Activated naive CD4-positive, alpha-beta T cell treated with anti-CD3 and anti-CD28 coated beads, Interleukin-2, amount 50 U/mL, for 72 hours (primary cell): Measurements from ENCODE around the gene CHIC2. TPM values are rescaled to one million over a fixed set of nuclear protein-coding genes. Genes with fewer than 3 reads are reported as not detected.
A peak's percentile ranks its signal among the peaks of the same experiment; 100 is the strongest.
"Not testable (repeated sequence)": the region's sequence is repeated elsewhere in the genome, so short reads cannot be mapped to it uniquely, and the experiment has no call there.

Source experiments
- ATAC-seq, 2 donors: fragments of 150-1000 bp; cut with Tn5 transposase; 2 replicates each; pipeline ENCODE4 v1.10.0; 2021; ENCODE audit warnings: mild to moderate bottlenecking in 2 of 2, moderate library complexity in 2 of 2
- DNase-seq, 2 donors: peaks; one replicate each; pipeline ENCODE4 v3.0.0; 2021 to 2022; ENCODE audit warnings: low spot score in 2 of 2
- H3K27ac Mint-ChIP-seq, 2 donors: one replicate each; pipeline ENCODE4 v1.8.0; 2022; ENCODE audit warnings: mild to moderate bottlenecking in 2 of 2, mixed read lengths in 2 of 2
- H3K36me3 Mint-ChIP-seq, 2 donors: one replicate each; pipeline ENCODE4 v1.8.0; 2022; ENCODE audit warnings: mixed read lengths in 2 of 2
- H3K9me3 Mint-ChIP-seq, 2 donors: one replicate each; pipeline ENCODE4 v1.8.0; 2022; ENCODE audit warnings: mixed read lengths in 2 of 2
- total RNA-seq, 2 donors: library from RNA; stranded (reverse); gene quantifications; one replicate each; pipeline ENCODE4 v1.2.3, GENCODE V29; 2022

Gene CHIC2
- total RNA-seq, 2 donors from 2014 or later = 13.3 to 16.3 TPM

DNA sequence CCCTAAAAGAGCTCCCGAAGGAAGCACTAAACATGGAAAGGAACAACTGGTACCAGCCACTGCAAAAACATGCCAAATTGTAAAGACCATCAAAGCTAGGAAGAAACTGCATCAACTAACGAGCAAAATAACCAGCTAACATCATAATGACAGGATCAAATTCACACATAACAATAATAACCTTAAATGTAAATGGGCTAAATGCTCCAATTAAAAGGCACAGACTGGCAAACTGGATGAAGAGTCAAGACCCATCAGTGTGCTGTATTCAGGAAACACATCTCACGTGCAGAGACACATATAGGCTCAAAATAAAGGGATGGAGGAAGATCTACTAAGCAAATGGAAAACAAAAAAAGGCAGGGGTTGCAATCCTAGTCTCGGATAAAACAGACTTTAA is 20.8 kb downstream of the CHIC2 start:
- peaks cover 11 to 32% of the 10 kb centered on the region in 2 donors for H3K36me3 Mint-ChIP-seq
- not testable (repeated sequence) for DNase-seq, H3K9me3 Mint-ChIP-seq, ATAC-seq, H3K27ac Mint-ChIP-seq

- DNase-seq (no peak), ATAC-seq (no peak)
- H3K27ac Mint-ChIP-seq = no peak overlapping the region
- peaks cover 0 to 9% of the 10 kb centered on the region in 2 donors for H3K9me3 Mint-ChIP-seq
- peaks cover 11 to 35% of the 10 kb centered on the region in 2 donors for H3K36me3 Mint-ChIP-seq
Measured at GRCh38 chr4:54041933-54042332, 22.5 kb downstream of the CHIC2 start.

DNA sequence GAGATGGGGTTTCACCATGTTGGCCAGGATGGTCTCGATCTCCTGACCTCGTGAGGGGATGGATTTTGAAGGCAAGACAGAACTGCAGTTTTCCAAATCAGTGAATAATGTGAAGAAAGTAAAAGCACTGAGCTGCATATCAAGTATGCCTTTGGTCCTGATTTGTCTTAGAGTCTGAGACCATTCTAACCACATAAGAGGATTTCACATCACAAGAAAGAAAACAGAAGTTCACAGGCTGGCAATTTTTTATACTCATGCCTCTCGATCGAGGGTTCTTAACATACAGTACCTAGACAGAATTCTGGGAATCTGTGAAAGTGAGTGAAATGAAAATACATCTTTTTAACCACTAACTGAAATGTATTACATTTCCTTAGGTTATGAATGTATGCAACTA is 23.3 kb downstream of the CHIC2 start:
- DNase-seq = no peak
- ATAC-seq = peak; percentile 70 to 98
- H3K9me3 Mint-ChIP-seq = peaks cover 0 to 9% of the 10 kb centered on the region in 2 donors
- peaks cover 11 to 43% of the 10 kb centered on the region in 2 donors for H3K36me3 Mint-ChIP-seq
- no peak overlapping the region for H3K27ac Mint-ChIP-seq

GRCh38 chr4:54038056-54038455 is 26.3 kb downstream of the CHIC2 start:
- Mint-ChIP-seq H3K27ac (no peak overlapping the region), H3K36me3 (peaks cover 0 to 45% of the 10 kb centered on the region in 2 donors)
- ATAC-seq = no peak

DNA sequence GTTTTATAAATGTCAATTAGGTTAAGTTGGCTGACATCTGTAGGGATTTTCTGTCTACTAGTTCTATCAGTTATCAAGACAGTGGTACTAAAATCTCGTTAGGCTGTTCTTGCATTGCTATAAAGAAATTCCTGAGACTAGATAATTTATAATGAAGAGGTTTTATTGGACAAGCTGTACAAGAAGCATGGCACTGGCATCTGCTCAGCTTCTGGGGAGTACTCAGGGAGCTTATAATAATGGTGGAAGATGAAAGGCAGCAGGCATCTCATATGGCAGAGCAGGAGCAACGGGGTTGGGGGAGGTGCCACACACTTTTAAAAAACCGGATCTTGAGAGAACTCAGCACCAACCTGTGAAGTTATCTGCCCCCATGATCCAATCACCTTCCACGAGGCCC is 28.2 kb downstream of the CHIC2 start:
- ATAC-seq = no peak
- Mint-ChIP-seq H3K27ac (no peak overlapping the region), H3K36me3 (peaks cover 0 to 40% of the 10 kb centered on the region in 2 donors), H3K9me3 (no peaks in the 10 kb centered on the region)
- DNase-seq = no peak

More at GRCh38 chr4:54038056-54038455, 26.3 kb downstream of the CHIC2 start:
- H3K9me3 Mint-ChIP-seq = no peaks in the 10 kb centered on the region
- no peak for DNase-seq

DNA sequence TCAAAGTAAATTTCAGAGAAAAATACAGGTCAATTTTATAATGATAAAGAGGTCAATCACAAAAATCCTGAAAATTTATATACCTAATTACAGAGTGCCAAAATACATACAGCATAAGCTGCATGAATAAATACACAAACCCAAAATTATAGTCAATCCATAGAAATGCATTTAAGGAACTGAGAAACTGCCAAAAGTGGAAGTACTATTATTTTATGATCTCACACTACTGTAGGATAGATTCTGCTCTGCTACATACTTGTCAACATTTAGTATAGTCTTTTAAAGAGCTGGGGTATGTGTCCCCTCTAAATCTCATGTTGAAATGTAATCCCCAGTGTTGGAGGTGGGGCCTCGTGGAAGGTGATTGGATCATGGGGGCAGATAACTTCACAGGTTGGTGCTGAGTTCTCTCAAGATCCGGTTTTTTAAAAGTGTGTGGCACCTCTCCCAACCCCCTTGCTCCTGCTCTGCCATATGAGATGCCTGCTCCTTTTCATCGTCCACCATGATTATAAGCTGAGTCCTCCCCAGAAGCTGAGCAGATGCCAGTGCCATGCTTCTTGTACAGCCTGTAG is 31.8 kb downstream of the CHIC2 start:
- DNase-seq (no peak), ATAC-seq (no peak)
- Mint-ChIP-seq H3K27ac (peak overlapping the region in 1 of 2 donors; percentile 77), H3K36me3 (peaks cover 0 to 28% of the 10 kb centered on the region in 2 donors), H3K9me3 (no peaks in the 10 kb centered on the region)

DNA sequence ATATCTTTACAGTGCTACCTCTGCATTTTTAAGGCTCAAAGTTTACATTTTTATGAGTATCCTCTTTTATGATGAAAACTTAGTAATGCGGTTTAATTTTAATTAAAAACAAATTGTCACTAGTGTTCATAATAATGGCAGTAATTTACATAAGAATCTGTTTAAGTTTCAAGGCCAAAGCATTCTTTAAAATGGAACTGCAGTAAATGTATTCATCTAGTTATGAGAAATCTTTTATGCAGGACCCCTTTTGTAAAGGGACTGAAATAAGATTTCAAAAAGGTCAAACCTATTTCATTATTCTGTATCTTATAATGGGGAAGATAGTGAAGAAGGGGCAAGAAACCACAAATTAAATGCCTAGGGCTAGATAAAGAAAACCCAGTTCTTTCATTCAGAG is 37.1 kb downstream of the CHIC2 start:
- no peak overlapping the region for H3K27ac Mint-ChIP-seq
- ATAC-seq (no peak), DNase-seq (no peak)
- peaks cover 0 to 3% of the 10 kb centered on the region in 2 donors for H3K9me3 Mint-ChIP-seq
- H3K36me3 Mint-ChIP-seq = no peaks in the 10 kb centered on the region

DNA sequence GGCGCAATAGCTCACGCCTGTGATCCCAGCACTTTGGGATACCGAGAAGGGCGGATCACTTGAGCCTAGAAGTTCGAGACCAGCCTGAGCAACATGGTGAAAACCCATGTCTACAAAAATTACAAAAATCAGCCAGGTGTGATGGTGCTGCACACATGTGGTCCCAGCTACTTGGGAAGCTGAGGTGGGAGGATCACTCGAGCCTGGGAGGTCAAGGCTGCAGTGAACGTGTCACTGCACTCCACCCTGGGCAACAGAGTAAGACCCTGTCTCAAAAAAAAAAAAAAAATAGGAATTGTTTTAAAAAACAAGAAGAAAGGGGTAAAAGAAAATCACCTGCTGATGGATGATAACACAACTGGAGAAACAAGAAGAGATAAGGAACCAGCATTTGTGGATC is 38.8 kb downstream of the CHIC2 start:
- no peak for ATAC-seq
- no peaks in the 10 kb centered on the region for H3K36me3 Mint-ChIP-seq
- peaks cover 0 to 3% of the 10 kb centered on the region in 2 donors for H3K9me3 Mint-ChIP-seq
- DNase-seq = no peak
- no peak overlapping the region for H3K27ac Mint-ChIP-seq

DNA sequence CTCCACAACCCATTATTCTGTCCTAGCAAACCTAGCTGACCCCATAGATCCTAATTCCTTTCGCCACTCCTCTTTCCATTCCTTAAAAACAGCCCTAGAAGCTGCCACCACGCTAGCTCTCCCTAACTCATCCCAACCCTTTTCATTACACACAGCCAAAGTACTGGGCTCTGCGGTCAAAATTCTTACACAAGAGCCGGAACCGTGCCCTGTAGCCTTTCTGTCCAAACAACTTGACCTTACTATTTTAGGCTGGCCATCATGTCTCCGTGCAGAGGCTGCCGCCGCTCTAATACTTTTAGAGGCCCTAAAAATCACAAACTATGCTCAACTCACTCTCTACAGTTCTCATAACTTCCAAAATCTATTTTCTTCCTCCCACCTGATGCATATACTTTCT is 41.4 kb downstream of the CHIC2 start:
- not testable (repeated sequence) for ATAC-seq, DNase-seq, H3K27ac Mint-ChIP-seq, H3K36me3 Mint-ChIP-seq, H3K9me3 Mint-ChIP-seq

- H3K9me3 Mint-ChIP-seq = no peaks in the 10 kb centered on the region
- ATAC-seq = no peak
- no peaks in the 10 kb centered on the region for H3K36me3 Mint-ChIP-seq
- H3K27ac Mint-ChIP-seq = no peak overlapping the region
- no peak for DNase-seq
Measured at GRCh38 chr4:54017974-54018373, 46.4 kb downstream of the CHIC2 start.

GRCh38 chr4:54017308-54017707 is 47.1 kb downstream of the CHIC2 start:
- ATAC-seq = no peak
- H3K27ac Mint-ChIP-seq = no peak overlapping the region

GRCh38 chr4:54016504-54016903 is 47.9 kb downstream of the CHIC2 start:
- no peaks in the 10 kb centered on the region for H3K9me3 Mint-ChIP-seq
- ATAC-seq (no peak), DNase-seq (no peak)
- no peaks in the 10 kb centered on the region for H3K36me3 Mint-ChIP-seq
- H3K27ac Mint-ChIP-seq = no peak overlapping the region

More at GRCh38 chr4:54017308-54017707, 47.1 kb downstream of the CHIC2 start:
- no peak for DNase-seq
- H3K36me3 Mint-ChIP-seq = no peaks in the 10 kb centered on the region
- H3K9me3 Mint-ChIP-seq = no peaks in the 10 kb centered on the region

GRCh38 chr4:54015423-54016030 is 48.9 kb downstream of the CHIC2 start:
- DNase-seq (no peak), ATAC-seq (no peak)
- Mint-ChIP-seq H3K9me3 (no peaks in the 10 kb centered on the region), H3K27ac (no peak overlapping the region), H3K36me3 (no peaks in the 10 kb centered on the region)

GRCh38 chr4:54014666-54015160 is 49.7 kb downstream of the CHIC2 start:
- no peak for DNase-seq

GRCh38 chr4:54011201-54011600 is 53.2 kb downstream of the CHIC2 start:
- no peaks in the 10 kb centered on the region for H3K36me3 Mint-ChIP-seq
- ATAC-seq (no peak), DNase-seq (no peak)
- H3K27ac Mint-ChIP-seq = no peak overlapping the region
- no peaks in the 10 kb centered on the region for H3K9me3 Mint-ChIP-seq

More at GRCh38 chr4:54014666-54015160, 49.7 kb downstream of the CHIC2 start:
- H3K36me3 Mint-ChIP-seq = no peaks in the 10 kb centered on the region
- ATAC-seq = no peak
- H3K27ac Mint-ChIP-seq = no peak overlapping the region
- H3K9me3 Mint-ChIP-seq = no peaks in the 10 kb centered on the region

- DNase-seq (no peak), ATAC-seq (no peak)
- H3K36me3 Mint-ChIP-seq = peaks cover 0 to 4% of the 10 kb centered on the region in 2 donors
- H3K27ac Mint-ChIP-seq = no peak overlapping the region
- H3K9me3 Mint-ChIP-seq = no peaks in the 10 kb centered on the region
Measured at GRCh38 chr4:54006755-54007154, 57.6 kb downstream of the CHIC2 start.

- H3K27ac Mint-ChIP-seq = no peak overlapping the region
- no peak for ATAC-seq
- DNase-seq = no peak
- no peaks in the 10 kb centered on the region for H3K9me3 Mint-ChIP-seq
- peaks cover 0 to 4% of the 10 kb centered on the region in 2 donors for H3K36me3 Mint-ChIP-seq
Measured at GRCh38 chr4:54005475-54005874, 58.9 kb downstream of the CHIC2 start.

DNA sequence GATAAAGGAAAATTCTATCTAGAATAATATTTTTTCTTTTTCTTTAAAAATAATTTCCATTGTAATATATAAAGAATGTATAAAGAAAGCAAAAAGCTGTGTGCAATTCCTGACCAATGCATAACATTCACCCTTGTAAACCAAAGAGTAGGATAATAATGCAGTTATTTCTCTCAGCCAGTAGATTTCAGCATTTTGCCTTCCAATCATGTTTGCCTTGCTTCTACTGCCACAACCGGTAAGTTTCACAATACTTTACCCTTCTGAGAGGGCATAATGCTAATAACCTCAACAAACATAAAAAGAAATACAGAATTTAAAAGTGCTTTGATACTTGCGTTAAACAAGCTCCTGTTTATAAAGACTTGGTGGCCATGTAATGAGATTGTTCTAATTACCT is 59.9 kb downstream of the CHIC2 start:
- ATAC-seq (no peak), DNase-seq (no peak)
- H3K36me3 Mint-ChIP-seq = peaks cover 0 to 7% of the 10 kb centered on the region in 2 donors
- no peaks in the 10 kb centered on the region for H3K9me3 Mint-ChIP-seq
- no peak overlapping the region for H3K27ac Mint-ChIP-seq
